SIG-M5 treated with dmso at 0.1 percent for 504 hours (cell line): ENCODE results near the gene AGO1.
A peak's percentile ranks its signal among the peaks of the same experiment; 100 is the strongest.

Source experiments
- DNase-seq: peaks from one replicate; lab custom pipeline; 2025; ENCODE audit not compliant: unreplicated experiment; lab: John Stamatoyannopoulos, UW

The AGO1 gene

DNA sequence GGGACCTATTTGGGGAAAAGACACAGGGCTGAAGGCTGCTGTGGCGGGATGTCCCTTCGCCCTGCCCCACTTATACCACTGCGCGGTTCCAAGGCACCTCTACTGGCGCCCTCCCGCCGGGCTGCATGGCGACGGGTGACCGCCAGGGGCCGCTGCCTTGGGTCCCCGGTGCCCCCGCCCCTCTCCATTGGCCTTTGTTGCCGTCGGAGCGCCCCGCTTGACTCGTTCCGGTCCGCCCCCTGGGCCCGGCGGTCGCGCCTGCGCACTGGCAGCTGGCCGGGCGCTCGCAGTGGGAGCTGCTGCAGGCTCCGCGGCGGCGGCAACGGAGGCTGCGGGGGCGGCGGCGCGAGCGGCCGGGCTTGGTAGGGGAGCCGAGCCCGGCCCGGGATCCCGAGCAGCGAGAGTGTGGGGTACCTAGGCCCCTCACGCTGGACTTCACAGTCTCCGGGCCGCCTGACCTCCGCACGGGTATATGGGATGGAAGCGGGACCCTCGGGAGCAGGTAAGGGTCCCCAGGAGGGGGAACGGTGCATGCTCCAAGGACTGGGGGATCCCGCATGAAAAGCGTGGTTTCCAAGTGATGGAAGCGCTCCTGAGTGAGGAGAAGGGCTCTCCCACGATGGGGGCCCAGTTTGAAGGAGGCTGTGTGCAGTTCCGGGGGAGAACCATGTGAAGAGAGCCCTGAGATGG is at the start of gene AGO1:
Gene AGO1, plus strand, starts transcription at position 265 of the 690 bp plus-strand sequence. Its CDS starts 213 bp downstream, at position 478.
- peak; percentile 85 for DNase-seq

DNA sequence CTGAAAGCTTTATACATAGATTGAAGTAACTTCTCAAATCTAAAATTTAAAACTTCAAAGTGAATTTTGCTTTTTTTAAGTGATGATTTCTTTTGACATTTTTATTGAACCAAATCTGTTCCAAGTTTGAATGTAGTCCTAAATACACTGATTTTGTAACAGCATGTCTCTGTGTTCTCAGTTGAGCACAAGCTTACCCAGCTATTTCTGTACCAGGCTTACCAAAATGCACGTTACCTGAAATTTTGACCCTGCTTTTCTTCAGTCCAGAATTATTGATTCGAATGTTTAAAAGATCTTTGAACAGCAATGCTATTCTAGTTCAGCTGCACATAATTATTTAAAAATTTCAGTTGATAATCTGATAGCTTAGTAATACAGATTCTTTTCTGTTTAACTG is 49.6 kb upstream of the AGO1 start:
- DNase-seq: no peak

DNA sequence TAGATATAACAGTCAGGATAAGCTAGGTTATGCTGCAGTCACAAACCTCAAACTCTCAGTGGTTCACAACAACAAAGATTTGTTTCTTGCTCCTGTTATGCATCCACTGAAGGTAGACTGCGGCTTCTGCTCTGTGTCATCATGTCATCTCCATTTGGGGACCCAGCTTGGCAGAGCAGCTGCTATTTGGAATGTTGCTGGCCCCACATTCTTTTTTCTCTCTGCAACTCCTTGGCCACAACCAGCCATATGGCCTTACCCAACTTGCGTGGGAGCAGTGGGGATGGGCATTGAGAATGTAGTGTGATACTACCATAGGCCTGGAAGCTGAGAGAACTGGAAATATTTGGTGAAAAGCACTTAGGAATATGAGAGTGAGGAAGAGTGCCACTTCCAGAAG is 48.8 kb upstream of the AGO1 start:
- no peak for DNase-seq

DNA sequence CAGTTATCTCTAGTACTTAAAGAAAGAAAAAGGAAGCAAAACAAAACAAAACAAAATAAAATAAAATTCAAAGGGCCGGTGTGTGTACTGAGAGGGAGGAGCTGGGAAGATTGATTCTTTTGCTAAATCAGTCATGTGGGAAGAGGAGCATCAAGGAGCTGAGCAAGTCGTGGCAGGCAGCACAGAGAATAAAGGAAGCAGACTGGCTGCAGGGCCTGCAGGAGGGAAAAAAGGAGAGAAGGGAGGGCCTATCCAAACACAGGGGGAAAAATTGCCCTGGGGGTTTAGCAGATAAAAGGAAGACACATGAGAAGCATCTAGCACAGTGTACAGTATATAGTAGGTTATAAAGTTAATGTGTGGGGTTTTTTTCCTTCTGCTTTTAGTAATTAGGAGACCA is 47.6 kb upstream of the AGO1 start:
- DNase-seq: no peak

DNA sequence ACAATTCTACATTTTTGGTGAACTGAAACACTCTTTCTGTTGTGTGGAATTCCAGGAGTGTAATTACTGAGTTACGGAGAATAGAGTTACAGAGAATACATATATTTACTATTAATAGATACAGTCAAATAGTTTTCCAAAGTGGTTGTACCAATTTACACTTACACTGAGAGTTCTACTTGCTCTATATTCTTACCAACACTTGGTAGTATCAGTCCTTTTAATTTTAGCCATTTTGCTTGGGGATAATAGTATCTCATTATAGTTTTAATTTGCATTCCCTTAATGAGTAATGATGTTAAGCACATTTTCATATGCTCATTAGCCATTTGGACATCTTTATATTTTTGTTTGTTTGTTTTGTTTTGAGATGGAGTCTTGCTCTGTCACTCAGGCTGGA is 46.3 kb upstream of the AGO1 start:
- no peak for DNase-seq

DNA sequence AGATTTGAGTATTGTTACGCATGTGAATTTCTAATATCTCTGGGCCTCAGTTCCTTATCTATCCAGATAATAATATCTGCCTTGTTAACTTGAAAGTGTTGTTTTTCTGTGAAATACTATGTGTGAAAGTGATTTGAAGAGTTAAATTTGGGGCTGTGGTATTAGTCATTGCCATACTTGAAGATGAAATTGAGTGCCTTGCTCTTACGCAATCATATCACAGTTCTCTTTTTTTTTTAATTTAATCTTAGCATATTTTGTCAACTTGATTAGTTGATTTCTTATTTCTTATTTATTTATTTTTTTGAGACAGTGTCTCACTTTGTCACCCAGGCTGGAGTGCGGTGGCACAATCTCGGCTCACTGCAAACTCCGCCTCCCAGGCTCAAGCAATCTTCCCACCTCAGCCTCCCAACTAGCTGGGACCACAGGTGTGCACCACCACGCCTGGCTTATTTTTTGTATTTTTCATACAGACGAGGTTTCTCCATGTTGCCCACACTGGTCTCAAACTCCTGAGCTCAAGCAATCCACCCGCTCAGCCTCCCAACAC is 44.2 kb upstream of the AGO1 start:
- peak; percentile 46 for DNase-seq

DNA sequence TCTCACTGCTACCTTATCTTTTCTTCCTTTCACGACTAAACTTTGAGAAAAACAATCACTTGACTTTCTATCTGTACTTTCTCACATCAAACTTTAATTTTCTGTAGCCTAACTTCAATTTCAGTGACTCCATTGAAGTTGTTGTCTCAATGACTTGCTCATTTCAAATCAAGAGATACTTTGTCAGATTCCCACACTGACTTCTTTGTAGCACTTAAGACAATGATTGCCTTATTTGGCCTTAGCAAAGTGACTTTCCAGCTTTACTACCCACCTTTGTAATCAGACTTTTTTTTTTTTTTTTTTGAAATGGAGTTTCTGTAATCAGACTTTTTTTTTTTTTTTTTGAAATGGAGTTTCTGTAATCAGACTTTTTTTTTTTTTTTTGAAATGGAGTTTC is 38.2 kb upstream of the AGO1 start:
- no peak for DNase-seq

DNA sequence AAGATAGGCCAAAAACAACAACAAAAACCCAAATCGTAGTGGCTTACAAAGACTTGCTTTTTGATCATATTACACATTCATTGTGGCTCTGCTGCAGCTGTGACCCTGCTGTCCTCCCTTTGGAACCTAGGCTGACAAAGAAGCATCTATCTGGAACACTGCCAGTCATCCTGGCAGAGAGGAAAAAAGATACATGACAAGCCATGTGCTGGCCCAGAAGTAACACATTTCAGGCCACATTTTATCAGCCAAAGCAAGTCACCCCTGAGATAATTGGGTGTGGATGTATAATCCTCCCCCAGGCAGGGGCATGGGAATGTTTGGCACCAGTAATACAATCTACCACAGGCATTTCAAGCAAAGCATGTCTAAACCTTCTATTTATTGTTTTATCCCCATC is 37.2 kb upstream of the AGO1 start:
- no peak for DNase-seq

DNA sequence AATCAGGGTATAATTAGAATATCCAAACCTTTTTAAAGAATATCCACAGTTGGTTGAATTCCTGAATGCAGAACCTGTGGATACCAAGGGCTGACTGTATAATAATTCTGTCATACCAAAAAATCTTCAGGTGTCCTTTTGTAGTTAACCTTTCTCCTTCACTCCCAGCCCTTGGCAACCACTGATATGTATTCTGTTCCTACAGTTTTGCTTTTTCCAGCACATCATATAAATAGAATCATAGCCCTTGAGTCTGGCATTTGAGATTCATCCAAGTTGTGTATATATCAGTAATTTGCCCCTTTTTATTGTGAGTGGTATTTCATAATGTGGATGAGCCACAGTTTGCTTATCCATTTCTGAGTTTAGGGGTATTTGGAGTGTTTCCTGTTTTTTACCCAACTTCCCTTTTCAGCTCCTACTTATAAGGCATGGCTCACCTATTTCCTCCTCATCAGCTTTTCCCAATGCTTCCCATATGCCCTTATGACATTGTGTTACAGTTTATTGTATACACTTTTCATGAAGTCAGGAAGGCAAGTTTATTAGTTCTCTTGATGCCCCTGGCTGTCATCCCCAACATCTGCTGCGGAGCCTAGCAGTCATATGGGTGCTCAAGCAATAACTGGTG is 35.0 kb upstream of the AGO1 start:
- DNase-seq: peak; percentile 67

DNA sequence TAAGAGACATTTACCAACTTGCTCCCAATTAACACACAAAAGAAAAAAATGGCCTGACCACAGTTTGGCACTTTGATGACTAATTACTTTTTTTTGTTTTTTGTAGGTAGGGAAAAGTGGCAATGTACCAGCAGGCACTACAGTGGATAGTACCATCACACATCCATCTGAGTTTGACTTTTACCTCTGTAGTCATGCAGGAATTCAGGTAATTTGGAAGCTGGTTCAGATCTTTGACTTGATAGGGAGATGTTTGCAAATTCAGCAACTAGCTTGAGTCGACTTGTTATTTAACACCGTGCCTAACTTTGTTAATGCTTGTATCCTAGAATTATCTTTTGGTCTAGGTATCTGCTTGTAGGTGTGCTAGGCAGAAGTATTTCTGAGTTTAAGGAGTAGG is 33.0 kb upstream of the AGO1 start:
- no peak for DNase-seq

DNA sequence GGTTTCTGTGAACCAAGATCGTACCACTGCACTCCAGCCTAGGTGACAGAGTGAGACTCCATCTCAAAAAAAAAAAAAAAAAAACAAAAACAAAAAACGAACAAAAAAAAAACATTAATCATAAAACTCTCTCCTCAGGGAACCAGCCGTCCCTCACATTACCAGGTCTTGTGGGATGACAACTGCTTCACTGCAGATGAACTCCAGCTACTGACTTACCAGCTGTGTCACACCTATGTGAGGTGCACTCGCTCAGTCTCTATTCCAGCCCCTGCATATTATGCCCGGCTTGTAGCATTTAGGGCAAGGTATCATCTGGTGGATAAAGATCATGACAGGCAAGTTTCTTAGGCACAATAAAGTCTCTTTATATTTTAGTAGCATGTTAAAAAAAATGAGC is 32.3 kb upstream of the AGO1 start:
- no peak for DNase-seq

DNA sequence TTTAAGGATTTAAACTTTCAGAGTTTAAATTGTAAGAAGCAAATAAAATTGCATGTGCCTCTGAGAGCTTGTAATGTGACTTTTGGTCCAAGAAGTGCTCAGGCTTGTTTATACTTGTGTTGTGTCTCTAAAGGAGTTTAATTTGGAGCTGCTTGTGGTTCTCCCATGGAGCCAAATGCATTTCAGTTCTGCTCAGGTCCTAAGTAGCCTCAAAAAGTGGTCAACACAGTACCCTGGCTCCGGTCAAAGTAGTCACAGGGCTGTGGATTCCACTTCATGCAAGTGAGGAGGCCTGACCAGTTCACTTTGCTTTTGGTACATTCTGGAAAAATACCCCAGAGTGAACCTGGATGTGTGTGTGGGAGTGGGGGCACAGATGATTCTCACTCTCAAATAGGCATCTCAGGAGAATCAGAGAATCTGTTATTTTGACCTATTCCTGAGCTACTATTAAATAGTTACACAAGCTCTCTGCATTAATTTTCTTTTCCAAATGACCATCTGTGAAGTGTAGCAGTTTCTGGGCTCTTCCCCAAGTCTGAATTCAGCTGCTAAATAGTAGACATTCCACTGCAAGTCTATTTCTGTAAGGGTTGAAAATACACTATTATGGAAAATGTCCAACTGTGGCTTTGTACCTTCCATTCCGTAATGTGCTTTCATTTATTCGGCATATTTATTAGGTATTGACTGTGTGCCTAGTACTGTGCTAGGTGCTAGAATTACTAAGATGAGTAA is 31.7 kb upstream of the AGO1 start:
- no peak for DNase-seq

DNA sequence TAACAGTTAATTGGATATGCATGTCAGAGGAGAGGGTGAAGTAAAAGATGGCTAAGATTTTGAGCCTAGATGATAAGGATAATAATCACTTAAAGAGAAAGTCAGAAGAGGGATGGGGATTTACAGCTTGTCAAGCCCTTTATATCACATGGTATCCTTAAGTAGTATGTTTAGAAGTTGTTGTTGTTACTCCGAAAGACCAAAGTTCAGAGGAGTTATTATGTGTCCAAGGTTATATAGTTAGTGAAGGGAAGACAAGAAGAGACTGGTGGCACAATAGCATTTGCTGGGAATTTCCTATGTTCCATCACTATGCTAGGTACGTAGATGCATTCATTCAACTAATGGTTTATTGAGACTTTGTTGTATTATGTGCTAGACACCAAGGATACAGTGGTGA is 30.8 kb upstream of the AGO1 start:
- no peak for DNase-seq

DNA sequence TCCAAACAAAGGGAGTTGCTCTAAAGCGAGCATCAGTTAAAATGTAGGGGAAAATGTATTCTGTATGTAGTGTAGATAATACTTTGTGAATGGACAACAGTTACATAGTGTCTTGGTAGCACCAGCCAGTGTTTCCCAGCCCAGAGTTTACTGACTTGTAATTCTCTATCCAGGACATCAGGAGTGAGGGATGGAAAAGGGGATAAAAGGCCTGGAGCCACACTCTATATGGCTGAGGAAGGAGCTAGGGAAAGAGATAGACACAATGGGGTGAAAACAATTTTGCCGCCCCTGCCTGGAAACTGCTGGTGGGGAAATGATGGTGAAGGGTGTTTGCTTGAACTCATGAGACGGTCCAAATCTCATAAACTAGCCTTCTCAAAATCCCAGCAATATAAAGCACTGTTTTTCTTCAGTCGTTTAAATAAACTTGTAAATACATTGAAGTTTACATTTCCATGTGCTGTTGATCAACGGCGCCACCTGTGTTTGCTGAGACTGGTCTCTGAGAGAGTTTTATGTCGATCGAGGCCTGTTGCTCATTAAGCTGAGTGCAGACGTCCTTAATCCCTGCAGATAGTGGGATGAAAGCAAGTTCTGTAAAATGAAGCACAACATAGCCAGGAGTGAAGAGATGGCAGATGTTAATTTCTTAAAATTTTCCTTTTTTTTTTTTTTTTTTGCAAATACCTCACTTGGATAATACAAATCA is 27.9 kb upstream of the AGO1 start:
- no peak for DNase-seq

DNA sequence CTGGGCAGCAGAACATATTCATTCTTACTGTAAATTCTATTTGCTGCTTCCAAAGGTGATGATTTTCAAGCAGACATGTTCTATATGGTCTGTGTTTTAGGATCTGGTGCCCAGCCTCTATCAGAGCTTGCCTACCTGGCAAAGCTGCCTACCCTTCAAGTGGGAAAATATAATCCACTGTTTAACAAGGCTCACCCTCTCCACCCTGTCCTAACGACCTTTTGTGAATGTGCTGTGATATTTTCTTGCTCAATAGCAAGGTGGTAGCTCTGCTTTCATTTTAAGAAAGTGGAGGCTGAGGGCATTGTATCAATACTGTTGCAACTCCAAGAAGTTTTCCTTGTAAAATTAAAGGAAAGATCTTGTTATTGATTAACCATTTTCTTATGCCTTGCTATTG is 26.0 kb upstream of the AGO1 start:
- DNase-seq: no peak

DNA sequence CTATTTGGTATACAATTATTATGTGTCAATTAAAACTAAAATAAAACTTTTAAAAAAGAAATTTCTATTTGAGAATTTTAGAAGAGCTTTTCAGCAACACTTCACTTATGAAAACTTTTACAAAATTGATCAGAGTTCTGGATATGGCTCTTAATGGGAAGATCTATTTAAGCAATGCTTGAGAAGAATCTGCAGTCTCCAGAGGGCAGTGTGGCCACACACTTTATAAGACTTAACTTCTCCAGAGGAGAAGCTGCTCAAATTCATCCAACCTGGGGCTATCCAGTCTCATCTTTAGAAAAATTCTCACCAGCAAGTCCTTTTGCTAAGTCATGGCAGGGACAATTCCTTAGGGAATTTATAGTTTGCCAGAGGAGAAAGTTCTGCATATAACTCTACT is 25.2 kb upstream of the AGO1 start:
- DNase-seq: peak; percentile 23

DNA sequence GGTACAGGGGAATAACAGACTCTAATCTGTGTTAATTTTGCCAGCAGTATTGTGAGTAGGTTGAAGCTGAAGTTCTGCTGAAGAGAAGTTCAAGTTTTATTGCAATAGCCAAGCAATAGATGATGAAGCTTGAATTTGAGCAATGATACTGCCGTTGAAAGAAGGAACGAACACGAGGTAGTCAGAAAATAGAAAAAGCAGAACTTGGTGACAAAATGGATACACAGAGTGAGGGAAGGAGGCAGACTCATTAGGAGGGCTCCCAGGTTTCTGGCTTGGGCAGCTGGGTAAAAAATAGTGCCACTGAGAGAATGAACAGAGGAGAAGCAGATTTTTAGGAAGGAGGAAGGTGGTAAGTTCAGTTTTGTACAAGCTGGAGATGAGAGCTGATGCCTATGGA is 22.3 kb upstream of the AGO1 start:
- DNase-seq: peak; percentile 92

DNA sequence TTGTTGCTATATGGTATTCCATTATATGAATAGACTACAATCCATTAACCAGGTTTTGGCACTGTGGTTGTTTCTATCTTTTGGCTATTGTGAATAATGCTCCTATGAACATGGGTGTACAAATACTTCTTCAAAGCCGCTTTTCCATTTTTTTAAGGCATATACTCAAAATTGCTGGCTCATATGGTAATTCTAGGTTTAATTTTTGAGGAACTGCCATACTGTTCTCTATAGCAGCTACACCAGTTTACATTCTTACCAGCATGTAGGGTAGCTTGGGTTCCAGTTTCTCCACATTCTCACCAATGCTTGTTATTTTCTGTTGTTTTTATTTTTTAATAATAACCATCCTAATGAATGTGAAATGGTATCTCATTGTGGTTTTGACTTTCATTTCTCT is 19.9 kb upstream of the AGO1 start:
- DNase-seq: no peak

DNA sequence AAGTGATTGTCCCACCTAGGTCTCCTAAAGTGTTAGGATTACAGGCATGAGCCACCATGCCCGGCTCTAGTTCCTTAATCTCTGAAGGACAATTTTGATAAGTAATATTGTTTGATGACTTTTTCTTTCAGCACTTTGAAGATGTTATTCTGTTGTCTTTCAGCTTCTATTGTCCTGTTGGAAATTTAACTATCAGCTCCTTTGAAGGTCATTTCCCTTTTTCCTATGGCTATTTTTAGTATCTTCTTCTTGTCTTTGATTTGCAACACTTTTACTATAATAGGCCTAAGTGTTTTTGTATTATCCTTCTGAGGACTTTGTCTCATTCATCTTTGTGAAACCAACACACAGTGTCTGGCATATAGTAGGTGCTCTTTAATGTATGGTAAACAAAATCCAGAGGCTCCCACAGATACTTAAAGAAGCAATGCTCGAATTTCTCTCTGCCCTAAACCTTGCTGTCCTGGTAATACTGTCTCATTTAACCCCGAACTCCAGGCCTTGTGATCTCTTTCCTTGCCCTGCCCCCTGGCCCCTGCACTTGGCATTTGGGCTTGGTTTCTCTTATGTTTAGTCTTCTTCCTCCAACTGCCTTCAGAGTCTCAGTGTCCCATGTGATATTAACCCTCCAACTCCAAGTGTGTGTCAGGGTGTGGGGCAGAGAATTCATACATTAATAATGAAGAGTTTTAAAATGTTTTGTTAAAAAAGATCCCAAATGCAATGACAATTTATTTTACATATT is 19.0 kb upstream of the AGO1 start:
- DNase-seq: no peak

DNA sequence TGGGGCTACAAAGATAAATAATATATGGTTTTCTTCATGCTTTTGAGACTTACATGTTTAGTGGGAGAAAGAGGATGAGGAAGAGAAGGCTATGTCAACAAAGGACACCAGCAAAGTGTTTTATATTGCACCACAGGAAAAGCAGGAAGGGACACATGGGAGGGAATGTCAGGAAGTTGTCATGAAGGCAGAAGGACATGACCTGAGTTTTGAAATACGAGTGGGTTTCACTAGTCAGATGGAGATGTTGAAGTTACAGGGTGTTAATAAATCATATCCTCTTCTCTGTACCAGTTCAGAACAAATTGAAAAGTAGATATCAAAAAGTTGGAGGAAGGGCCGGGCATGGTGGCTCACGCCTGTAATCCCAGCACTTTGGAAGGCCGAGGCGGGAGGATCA is 18.2 kb upstream of the AGO1 start:
- peak; percentile 66 for DNase-seq

DNA sequence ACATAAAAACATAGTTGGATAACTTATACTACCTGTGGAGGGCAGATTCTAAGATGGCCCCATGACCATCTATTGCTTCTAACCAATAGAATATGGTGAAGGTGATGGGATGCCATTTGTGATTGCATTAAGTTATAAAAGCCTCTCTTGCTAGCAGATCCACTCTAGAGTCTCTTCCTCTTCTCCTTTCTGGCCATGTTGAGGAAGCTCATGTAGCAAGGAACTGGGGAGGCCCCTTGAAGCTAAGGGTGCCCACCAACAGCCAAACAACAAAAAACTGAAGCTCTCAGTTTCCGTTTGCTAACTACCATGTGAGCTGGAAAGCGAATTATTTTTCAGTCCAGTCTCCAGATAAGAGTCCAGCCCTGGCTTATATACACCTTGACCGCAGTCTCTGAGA is 16.0 kb upstream of the AGO1 start:
- peak; percentile 72 for DNase-seq
